Panc1 (cell line): ENCODE measurements around the gene THRSP. TPM values are rescaled to one million over a fixed set of nuclear protein-coding genes. Genes with fewer than 3 reads are reported as not detected.
"Not testable (repeated sequence)": the region's sequence is repeated elsewhere in the genome, so short reads cannot be mapped to it uniquely, and the experiment has no call there.

Source experiments
- ATAC-seq: fragments of 200-7000 bp; cut with Tn5 transposase; 2 replicates; pipeline ENCODE4 v1.9.1; 2020; ENCODE audit warnings: mild to moderate bottlenecking, moderate library complexity
- BruUV-seq: library from RNA; stranded (reverse); fragments of 400-500 nt; replicated peaks from 2 replicates; lab custom pipeline; 2021; lab: Mats Ljungman, UMichigan
- CTCF ChIA-PET: fragments of 300-600 bp; sonication (Branson Sonifier 250); formaldehyde crosslinking; loops from one replicate; lab custom pipeline; 2022; ENCODE audit warnings: antibody characterized with exemption; lab: Charles Lee
- POLR2A ChIA-PET: fragments of 300-600 bp; sonication (Branson Sonifier 250); formaldehyde crosslinking; loops from one replicate; lab custom pipeline; 2022; ENCODE audit warnings: antibody characterized with exemption; lab: Charles Lee
- DNase-seq: peaks from one replicate; pipeline ENCODE4 v3.0.0-alpha.2; 2010; ENCODE audit warnings: low read depth, low spot score
- H3K27ac ChIP-seq: 2 replicates; pipeline ENCODE4 v1.5.1; 2011; ENCODE audit warnings: mild to moderate bottlenecking, low read length, inconsistent platforms
- H3K27me3 ChIP-seq: fragments of 200-500 bp; sonication (Bioruptor generic); 2 replicates; pipeline ENCODE4 v1.6.0; 2014; ENCODE audit warnings: low read length, inconsistent platforms; ENCODE audit not compliant: control insufficient read depth, insufficient read depth
- H3K36me3 ChIP-seq: fragments of 200-500 bp; sonication (Bioruptor generic); 2 replicates; pipeline ENCODE4 v1.5.1; 2014; ENCODE audit warnings: inconsistent platforms, mild to moderate bottlenecking, low read length, moderate library complexity; ENCODE audit not compliant: control insufficient read depth, insufficient read depth
- H3K4me1 ChIP-seq: 2 replicates; pipeline ENCODE4 v1.5.1; 2011; ENCODE audit warnings: inconsistent platforms, mild to moderate bottlenecking, low read length, moderate library complexity; ENCODE audit not compliant: control insufficient read depth, insufficient read depth
- H3K4me3 ChIP-seq, 2 experiments: 2 replicates each; pipeline ENCODE4 v1.5.1; 2011 to 2012; ENCODE audit warnings: low read depth in 2 of 2, low read length in 2 of 2, mild to moderate bottlenecking in 2 of 2, inconsistent platforms in 1 of 2, moderate library complexity in 1 of 2
- H3K9me3 ChIP-seq: fragments of 200-500 bp; sonication (Bioruptor generic); 2 replicates; pipeline ENCODE4 v1.5.1; 2014; ENCODE audit warnings: low read depth, mild to moderate bottlenecking, inconsistent platforms, low read length, moderate library complexity; ENCODE audit not compliant: control insufficient read depth, insufficient read depth
- POLR2AphosphoS5 ChIP-seq: IDR thresholded peaks from 2 replicates; pipeline ENCODE4 v1.6.1; 2012; ENCODE audit warnings: mild to moderate bottlenecking, low read depth, low read length, moderate library complexity
- SIN3A ChIP-seq: IDR thresholded peaks from 2 replicates; pipeline ENCODE4 v1.6.1; 2012; ENCODE audit warnings: low read depth, mild to moderate bottlenecking, low read length, moderate library complexity, borderline replicate concordance; ENCODE audit not compliant: insufficient read depth
- TCF7L2 ChIP-seq: IDR thresholded peaks from 2 replicates; pipeline ENCODE4 v1.6.1; 2011; ENCODE audit warnings: mild to moderate bottlenecking, low read depth, low read length, inconsistent platforms
- in situ Hi-C: cut with HindIII; loops from 2 replicates; pipeline ENCODE4 v1.10.0; 2016; ENCODE audit warnings: low sequenced_read_pairs, low pct_unique_long_range_greater_than_20kb
- intact Hi-C: fragments of 100-400 bp; cut with micrococcal nuclease; formaldehyde crosslinking; loops from one replicate; pipeline ENCODE4 v1.10.0; 2022; ENCODE audit not compliant: unreplicated experiment
- total RNA-seq: library from RNA; stranded (reverse); gene quantifications from one replicate; pipeline ENCODE4 v1.2.1, GENCODE V29; 2021; ENCODE audit not compliant: unreplicated experiment
- TF ChIP-seq, protein P1 (sequence below), 2 experiments: IDR thresholded peaks; 2 replicates each; pipeline ENCODE4 v1.6.1; 2011 to 2012; ENCODE audit warnings: low read depth in 2 of 2, control low read depth in 1 of 2, low read length in 1 of 2, mild to moderate bottlenecking in 1 of 2, moderate library complexity in 1 of 2; ENCODE audit not compliant: insufficient read depth in 1 of 2
- TF ChIP-seq, protein P2 (sequence below): fragments of 450-650 bp; IDR thresholded peaks from 2 replicates; pipeline ENCODE4 v1.5.1; 2017; ENCODE audit warnings: mild to moderate bottlenecking

The THRSP gene
- total RNA-seq, 1 experiment from 2014 or later, result not detected

DNA sequence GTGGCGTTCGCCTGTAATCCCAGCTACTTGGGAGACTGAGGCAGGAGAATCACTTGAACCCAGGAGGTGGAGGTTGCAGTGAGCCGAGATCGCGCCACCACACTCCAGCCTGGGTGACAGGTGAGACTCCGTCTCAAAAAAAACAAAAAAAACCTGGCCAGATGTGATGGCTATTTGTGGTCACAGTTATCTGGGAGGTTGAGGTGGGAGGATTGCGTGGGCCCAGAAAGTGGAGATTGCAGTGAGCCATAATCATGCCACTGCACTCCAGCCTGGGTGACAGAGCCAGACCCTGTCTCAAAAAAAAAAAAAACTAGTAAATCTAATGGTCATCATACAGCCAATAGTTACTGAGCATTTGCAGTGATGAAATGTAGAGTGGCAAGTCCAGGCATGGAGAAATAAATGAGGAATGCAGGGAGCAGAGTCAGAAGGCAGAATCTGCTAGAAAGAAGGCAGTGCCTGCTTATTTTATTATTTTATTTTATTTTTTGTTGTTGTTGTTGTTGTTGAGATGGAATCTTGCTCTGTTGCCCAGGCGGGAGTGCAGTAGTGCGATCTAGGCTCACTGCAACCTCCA, 3.8 kb upstream of the THRSP start:
- CTCF ChIA-PET, result not testable (repeated sequence)

DNA sequence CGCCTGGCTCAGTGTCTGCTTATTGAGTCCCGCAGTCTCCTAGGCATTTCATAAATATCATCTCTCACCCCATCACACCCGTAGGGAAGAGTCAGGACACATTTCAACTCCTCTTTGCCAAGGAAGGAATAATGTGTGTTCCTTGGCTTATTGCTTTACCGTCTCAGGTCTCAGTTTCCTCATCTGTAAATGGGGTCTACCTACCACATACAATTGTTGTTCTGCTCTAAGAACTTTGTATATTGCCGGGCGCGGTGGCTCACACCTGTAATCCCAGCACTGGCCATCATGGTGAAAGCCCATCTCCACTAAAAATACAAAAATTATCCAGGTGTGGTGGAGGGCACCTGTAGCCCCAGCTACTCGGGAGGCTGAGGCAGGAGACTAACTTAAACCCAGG, 3.1 kb upstream of the THRSP start:
- in situ Hi-C loops, result no loop called here
- POLR2A ChIA-PET, result no interaction called here
- no peak for ATAC-seq

More for the DNA sequence above, 3.8 kb upstream of the THRSP start:
- H3K36me3 ChIP-seq, H3K4me3 ChIP-seq, BruUV-seq, DNase-seq, intact Hi-C loops, ATAC-seq, POLR2A ChIA-PET, H3K9me3 ChIP-seq, in situ Hi-C loops, H3K27me3 ChIP-seq, H3K27ac ChIP-seq: not testable (repeated sequence)
- H3K4me1 ChIP-seq, result peaks cover 20% of the 10 kb centered on the region

More for the DNA sequence above, 3.1 kb upstream of the THRSP start:
- Histone ChIP-seq H3K27me3 (no peaks in the 10 kb centered on the region), H3K4me3 (no peak overlapping the region), H3K27ac (no peak overlapping the region; the same call in 1 of the 2 replicates), H3K4me1 (peaks cover 20% of the 10 kb centered on the region), H3K36me3 (no peaks in the 10 kb centered on the region), H3K9me3 (no peaks in the 10 kb centered on the region)
- CTCF ChIA-PET, result no interaction called here
- TF ChIP-seq, protein P1, sequence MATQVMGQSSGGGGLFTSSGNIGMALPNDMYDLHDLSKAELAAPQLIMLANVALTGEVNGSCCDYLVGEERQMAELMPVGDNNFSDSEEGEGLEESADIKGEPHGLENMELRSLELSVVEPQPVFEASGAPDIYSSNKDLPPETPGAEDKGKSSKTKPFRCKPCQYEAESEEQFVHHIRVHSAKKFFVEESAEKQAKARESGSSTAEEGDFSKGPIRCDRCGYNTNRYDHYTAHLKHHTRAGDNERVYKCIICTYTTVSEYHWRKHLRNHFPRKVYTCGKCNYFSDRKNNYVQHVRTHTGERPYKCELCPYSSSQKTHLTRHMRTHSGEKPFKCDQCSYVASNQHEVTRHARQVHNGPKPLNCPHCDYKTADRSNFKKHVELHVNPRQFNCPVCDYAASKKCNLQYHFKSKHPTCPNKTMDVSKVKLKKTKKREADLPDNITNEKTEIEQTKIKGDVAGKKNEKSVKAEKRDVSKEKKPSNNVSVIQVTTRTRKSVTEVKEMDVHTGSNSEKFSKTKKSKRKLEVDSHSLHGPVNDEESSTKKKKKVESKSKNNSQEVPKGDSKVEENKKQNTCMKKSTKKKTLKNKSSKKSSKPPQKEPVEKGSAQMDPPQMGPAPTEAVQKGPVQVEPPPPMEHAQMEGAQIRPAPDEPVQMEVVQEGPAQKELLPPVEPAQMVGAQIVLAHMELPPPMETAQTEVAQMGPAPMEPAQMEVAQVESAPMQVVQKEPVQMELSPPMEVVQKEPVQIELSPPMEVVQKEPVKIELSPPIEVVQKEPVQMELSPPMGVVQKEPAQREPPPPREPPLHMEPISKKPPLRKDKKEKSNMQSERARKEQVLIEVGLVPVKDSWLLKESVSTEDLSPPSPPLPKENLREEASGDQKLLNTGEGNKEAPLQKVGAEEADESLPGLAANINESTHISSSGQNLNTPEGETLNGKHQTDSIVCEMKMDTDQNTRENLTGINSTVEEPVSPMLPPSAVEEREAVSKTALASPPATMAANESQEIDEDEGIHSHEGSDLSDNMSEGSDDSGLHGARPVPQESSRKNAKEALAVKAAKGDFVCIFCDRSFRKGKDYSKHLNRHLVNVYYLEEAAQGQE (IDR thresholded peaks at IDR 0.05; ENCODE audit: insufficient read depth in 1 of 2, low read depth in 2 of 2, low read length in 1 of 2), result no peak
- no peak for TF ChIP-seq SIN3A
- no peak for TF ChIP-seq POLR2AphosphoS5
- TF ChIP-seq, protein P2, sequence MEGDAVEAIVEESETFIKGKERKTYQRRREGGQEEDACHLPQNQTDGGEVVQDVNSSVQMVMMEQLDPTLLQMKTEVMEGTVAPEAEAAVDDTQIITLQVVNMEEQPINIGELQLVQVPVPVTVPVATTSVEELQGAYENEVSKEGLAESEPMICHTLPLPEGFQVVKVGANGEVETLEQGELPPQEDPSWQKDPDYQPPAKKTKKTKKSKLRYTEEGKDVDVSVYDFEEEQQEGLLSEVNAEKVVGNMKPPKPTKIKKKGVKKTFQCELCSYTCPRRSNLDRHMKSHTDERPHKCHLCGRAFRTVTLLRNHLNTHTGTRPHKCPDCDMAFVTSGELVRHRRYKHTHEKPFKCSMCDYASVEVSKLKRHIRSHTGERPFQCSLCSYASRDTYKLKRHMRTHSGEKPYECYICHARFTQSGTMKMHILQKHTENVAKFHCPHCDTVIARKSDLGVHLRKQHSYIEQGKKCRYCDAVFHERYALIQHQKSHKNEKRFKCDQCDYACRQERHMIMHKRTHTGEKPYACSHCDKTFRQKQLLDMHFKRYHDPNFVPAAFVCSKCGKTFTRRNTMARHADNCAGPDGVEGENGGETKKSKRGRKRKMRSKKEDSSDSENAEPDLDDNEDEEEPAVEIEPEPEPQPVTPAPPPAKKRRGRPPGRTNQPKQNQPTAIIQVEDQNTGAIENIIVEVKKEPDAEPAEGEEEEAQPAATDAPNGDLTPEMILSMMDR, result no peak
- TF ChIP-seq TCF7L2, result no peak
- intact Hi-C loops, result no loop called here
- BruUV-seq, result no TSS peak
- DNase-seq, result no peak
